HUDEP-2 (cell line): Measurements from ENCODE around the gene PTBP3.

ENCODE experiments used
- DNase-seq, 76 experiments: peaks; one replicate each; lab custom pipeline; 2025; ENCODE audit not compliant: unreplicated experiment in 76 of 76; lab: John Stamatoyannopoulos, UW

The PTBP3 gene

DNA sequence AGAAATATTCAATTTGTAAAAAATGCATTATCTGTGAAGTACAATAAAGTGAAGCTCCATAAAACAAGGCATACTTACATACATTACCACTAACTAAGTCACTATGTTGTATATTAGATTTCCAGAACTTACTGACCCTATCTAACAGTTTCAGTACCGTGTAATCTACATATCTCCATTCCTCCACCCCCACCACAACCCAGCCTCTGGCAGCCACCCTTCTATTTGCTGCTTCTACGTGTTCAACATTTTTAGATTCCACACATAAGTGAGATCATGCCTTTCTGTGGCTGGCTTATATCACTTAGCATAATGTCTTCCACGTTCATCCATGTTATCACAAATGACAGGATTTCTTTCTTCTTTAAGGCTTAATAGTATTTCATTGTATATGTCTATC lies 31.3 kb upstream of the PTBP3 start:
- DNase-seq: peak in 12 of 76 experiments; percentile 2 to 32 (median 18)

DNA sequence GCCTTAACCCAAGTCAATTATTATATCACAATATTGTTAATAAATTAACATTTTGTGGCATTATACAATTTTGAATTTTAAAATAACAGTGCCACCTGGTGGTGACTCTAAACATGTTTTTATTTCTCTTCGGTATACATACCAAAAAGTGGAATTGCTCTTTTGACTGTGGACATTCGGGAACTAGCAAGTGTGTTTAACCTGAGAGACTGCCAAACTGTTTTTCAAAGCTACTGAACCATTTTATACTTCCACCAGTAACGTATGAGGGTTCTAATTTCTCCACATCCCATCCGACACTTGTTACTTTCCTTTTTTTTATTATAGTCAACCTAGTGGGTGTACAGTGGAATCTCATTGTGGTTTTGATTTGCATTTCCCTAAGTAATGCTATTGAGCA lies 28.2 kb upstream of the PTBP3 start:
- DNase-seq: peak in 18 of 76 experiments; percentile 9 to 38 (median 26)

DNA sequence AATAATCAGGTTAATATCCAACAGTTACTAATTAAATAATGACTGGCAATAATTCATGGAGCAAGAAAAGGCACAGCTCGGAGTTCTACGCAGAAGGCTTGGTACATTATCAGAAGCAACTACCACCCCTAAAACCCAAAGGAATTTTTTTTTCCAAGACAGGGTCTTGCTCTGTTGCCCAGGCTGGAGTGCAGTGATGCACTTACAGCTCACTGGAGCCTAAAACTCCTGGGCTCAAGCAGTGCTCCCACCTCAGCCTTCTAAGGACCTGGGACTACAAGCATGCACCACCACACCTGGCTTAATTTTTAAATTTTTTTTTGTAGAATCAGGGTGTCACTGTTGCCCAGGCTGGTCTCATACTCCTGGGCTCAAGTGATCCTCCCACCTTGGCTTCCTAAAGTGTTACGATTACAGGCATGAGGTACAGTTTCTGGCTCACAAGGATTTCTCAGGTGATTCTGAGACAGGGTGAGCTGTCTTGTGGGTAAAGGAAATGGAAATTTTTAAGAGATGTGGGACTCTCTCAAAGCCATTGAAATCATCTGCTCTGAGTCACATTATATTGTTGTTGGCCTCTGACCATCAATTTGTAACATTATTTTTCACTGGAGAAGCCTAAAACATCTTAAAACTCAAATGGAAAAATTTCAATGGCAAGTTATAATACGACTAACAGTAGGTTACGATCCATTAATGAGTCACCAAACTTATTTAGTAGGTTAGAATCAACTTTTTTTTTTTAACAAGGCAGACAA lies 26.8 kb upstream of the PTBP3 start:
- DNase-seq: no peak

- DNase-seq: no peak
Measured at GRCh38 chr9:112355427-112355897, 22.0 kb upstream of the PTBP3 start.

DNA sequence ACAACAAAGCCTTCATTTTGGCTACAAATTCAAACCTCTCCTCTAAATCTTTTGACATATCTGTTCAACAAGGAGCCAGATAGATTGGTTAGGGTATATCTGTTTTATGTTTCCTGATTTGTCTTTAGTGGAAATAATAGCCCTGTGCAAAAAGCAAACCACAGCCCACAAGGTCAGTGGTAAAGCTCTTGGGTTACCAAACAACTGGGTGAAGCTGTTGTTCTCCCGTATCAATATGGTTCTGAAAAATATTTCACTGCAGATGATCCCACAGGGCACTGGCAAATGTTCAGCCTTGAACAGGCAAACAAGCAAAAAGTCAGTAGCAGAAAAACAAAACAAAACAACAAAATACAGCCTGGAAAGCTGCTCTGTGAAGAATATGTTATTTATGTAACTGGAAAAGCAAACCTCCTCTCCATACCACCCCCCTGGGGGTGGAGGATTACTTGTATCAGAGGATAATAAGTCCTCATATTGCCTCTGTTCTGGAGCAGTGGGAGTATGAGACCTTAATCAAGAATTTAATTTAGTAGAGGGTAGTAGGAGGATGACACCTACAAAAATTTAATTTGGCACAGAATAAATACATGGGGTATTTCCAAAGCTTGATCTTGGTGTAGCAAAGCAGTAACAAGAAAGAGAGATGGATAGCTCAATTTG lies 20.8 kb upstream of the PTBP3 start:
- DNase-seq: no peak

GRCh38 chr9:112352209-112352608 lies 18.8 kb upstream of the PTBP3 start:
- DNase-seq: no peak

DNA sequence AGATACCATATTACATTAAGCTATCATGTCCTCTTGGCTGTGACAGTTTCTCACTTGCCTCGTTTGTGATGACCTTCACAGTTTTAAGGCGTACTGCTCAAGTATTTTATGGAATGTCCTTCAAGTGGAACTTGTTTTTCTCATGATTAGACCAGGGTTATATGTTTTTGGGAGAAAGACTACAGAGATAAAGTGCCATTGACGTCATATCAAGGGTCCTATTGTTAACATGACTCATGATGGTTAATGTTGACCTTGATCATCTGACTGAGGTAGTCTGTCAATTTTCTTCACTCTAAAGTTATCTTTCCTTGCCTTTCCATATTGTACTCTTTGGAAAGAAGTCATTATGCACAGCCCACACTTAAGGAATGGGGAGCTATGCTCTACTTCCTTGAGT lies 17.8 kb upstream of the PTBP3 start:
- no peak for DNase-seq

- no peak for DNase-seq
Measured at GRCh38 chr9:112349008-112349333, 15.6 kb upstream of the PTBP3 start.

DNA sequence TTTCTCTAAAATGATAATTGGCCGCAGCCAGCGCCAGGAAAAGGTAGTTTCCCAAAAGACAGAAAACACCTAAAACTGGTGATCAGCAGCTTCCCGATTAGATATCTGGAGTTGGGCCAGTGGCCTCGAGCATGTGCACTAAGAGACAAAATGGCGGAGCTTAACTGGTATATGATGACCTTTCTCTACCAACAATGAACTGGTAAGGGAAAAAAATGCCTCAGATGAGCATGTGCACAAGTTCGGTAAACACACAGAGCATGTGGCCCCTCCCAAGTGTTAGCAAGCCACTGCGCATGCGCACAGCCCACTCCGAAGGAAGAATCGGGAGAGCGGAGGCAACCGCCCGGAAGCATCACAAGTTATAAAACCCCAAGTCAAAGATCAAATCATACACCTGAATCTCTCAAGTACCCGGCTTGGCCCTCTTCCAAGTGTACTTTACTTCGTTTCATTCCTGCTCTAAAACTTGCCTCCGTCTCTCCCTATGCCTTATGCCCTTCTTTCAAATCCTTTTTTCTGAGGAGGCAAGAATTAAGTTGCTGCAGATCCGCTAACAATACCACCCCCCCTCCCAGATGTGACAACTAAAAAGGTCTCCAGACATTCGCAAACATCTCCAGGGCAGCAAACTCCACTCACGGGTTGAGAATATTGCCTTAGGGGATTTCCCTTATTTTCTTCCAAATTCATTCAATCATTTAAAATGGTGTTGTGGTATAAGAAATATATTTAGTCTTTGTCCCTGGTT lies 15.0 kb upstream of the PTBP3 start:
- no peak for DNase-seq

GRCh38 chr9:112341730-112342129 lies 8.3 kb upstream of the PTBP3 start:
- no peak for DNase-seq

DNA sequence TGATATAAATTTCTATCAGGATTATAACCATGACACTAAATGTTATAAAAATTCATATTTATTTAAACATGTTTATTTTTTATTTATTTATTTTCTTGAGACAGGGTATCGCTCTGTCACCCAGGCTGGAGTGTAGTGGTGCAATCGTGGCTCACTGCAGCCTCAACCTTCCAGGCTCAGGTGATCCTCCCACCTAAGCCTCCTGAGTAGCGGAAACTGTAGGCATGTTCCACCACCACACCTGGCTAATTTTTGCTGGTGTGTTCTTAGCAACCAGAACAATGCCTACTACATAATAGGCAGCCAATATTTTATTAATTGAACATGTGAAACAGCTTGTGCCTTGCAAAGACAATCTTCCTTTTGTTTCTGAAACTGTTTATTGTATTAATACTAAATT lies 6.5 kb upstream of the PTBP3 start:
- DNase-seq: no peak

DNA sequence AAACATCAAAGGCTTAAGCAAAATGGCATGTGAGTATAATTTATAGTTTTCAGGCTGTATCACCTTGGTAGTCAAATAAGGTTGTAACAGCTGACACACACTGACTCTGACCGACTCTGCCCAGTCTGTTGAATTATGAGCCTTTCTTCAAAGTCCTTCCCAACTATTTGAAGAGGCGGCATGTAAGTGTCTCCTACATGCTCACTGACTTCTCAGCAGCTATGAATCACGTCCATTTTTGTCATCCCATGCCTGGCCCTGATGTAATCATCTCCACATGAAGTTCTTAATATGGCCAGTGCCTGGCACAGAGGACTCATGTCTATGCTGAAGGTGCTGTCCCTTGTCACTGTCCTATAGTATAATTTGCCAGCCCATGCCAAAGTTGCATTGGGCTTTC lies 5.1 kb upstream of the PTBP3 start:
- no peak for DNase-seq

- no peak for DNase-seq
Measured at GRCh38 chr9:112337547-112337946, 4.1 kb upstream of the PTBP3 start.

GRCh38 chr9:112334432-112334841 lies 1.0 kb upstream of the PTBP3 start:
- peak in 16 of 76 experiments; percentile 4 to 54 (median 25) for DNase-seq

GRCh38 chr9:112333639-112334431 lies 416 bp upstream of the PTBP3 start:
- DNase-seq: peak in 75 of 76 experiments; percentile 35 to 95 (median 89)

DNA sequence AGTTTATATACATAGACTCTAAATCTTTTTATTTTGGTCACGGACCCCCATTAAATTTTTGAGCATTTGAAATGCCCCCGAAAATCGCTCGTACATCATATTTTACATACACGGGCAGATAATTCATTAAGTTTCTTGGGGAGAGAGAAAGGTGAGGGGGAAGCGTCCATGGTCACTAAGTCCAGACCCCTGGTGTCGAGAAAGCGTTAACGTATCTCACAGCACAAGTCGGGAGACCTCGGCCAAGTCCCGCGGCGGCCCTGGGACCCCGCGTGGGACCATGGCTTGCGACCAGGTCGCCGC lies 794 bp downstream of the PTBP3 start:
- peak in 1 of 76 experiments; percentile 42 for DNase-seq

GRCh38 chr9:112332214-112332613 lies 1.2 kb downstream of the PTBP3 start:
- DNase-seq: peak in 1 of 76 experiments; percentile 48

- DNase-seq: peak in 3 of 76 experiments; percentile 28 to 39 (median 32)
Measured at GRCh38 chr9:112331674-112331952, 1.8 kb downstream of the PTBP3 start.

GRCh38 chr9:112328545-112328944 lies 4.9 kb downstream of the PTBP3 start:
- no peak for DNase-seq

DNA sequence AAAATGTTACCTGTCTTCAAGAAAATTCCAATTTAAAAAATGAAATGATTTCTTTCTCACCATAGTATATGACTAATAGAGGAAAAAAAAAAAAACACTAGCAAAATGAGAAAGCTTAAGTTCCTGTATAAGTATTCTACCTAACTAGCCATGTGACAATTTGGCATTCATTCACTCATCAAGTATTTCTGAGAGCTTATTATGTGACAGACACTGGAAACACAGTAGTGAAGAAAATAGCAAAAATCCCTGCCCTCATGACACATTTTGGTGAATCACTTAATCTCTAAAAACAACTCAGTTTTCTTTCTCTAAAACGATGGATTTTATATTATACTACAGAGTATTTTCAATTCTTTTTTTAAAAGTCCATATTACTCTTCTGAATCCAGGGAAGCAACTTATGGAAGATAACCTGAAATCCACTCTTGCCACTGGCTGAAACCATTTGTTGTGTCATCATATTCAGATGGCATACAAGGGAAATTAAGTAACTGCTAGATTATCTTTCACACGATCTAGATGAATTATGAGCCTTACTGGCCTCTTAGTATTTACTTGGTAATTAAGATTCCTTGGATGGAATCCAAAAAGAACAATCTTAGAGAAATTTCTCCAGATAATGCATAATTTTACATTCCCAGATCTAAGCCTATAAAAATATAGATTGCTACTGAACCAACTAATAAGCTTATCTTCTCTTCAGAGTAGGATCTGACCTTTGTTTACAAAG lies 5.5 kb downstream of the PTBP3 start:
- no peak for DNase-seq
